HG03039 (cell line): ENCODE data around the gene UGT2B17.
"Not testable (repeated sequence)": the region's sequence is repeated elsewhere in the genome, so short reads cannot be mapped to it uniquely, and the experiment has no call there.

Experiments
- ATAC-seq: cut with Tn5 transposase; IDR thresholded peaks from one replicate; pipeline ENCODE4 v1.9.1; 2021; ENCODE audit warnings: mild to moderate bottlenecking, moderate library complexity; ENCODE audit not compliant: unreplicated experiment

The UGT2B17 gene

GRCh38 chr4:68569466-68570121 lies 6.5 kb downstream of the UGT2B17 start:
- peak; percentile 39 for ATAC-seq

- ATAC-seq: not testable (repeated sequence)
Observed at GRCh38 chr4:68569036-68569435, 7.1 kb downstream of the UGT2B17 start.

GRCh38 chr4:68568535-68568934 lies 7.6 kb downstream of the UGT2B17 start:
- ATAC-seq: not testable (repeated sequence)

GRCh38 chr4:68566364-68566763 lies 9.8 kb downstream of the UGT2B17 start:
- ATAC-seq: not testable (repeated sequence)

- not testable (repeated sequence) for ATAC-seq
Observed at GRCh38 chr4:68565082-68565481, 11.0 kb downstream of the UGT2B17 start.

- ATAC-seq: not testable (repeated sequence)
Observed at GRCh38 chr4:68560364-68561070, 15.6 kb downstream of the UGT2B17 start.

- peak; percentile 62 for ATAC-seq
Observed at GRCh38 chr4:68553830-68554229, 22.3 kb downstream of the UGT2B17 start.

GRCh38 chr4:68552818-68553811 lies 23.0 kb downstream of the UGT2B17 start:
- peak; percentile 45 for ATAC-seq

- not testable (repeated sequence) for ATAC-seq
Observed at GRCh38 chr4:68542742-68543141, 33.4 kb downstream of the UGT2B17 start.

- ATAC-seq: no peak
Observed at GRCh38 chr4:68536375-68536774, 39.7 kb downstream of the UGT2B17 start.

GRCh38 chr4:68535974-68536373 lies 40.1 kb downstream of the UGT2B17 start:
- ATAC-seq: no peak

GRCh38 chr4:68522232-68522631 lies 53.9 kb downstream of the UGT2B17 start:
- not testable (repeated sequence) for ATAC-seq

- no peak for ATAC-seq
Observed at GRCh38 chr4:68520985-68521384, 55.1 kb downstream of the UGT2B17 start.

- no peak for ATAC-seq
Observed at GRCh38 chr4:68518889-68519288, 57.2 kb downstream of the UGT2B17 start.

GRCh38 chr4:68505452-68505851 lies 70.7 kb downstream of the UGT2B17 start:
- ATAC-seq: not testable (repeated sequence)

GRCh38 chr4:68504836-68505235 lies 71.3 kb downstream of the UGT2B17 start:
- not testable (repeated sequence) for ATAC-seq

GRCh38 chr4:68503462-68503861 lies 72.7 kb downstream of the UGT2B17 start:
- ATAC-seq: not testable (repeated sequence)

GRCh38 chr4:68499021-68499420 lies 77.1 kb downstream of the UGT2B17 start:
- ATAC-seq: no peak

GRCh38 chr4:68498413-68499007 lies 77.6 kb downstream of the UGT2B17 start:
- ATAC-seq: peak; percentile 92

GRCh38 chr4:68494688-68495087 lies 81.4 kb downstream of the UGT2B17 start:
- no peak for ATAC-seq
